Measurements from ENCODE around the gene SERTAD4. TPM values are rescaled to one million over a fixed set of nuclear protein-coding genes. Genes with fewer than 3 reads are reported as not detected.
A peak's percentile ranks its signal among the peaks of the same experiment; 100 is the strongest.

Gene SERTAD4
- total and polyA plus RNA-seq, 4 donors = 1.9 to 7.8 (median 2.7) TPM

DNA sequence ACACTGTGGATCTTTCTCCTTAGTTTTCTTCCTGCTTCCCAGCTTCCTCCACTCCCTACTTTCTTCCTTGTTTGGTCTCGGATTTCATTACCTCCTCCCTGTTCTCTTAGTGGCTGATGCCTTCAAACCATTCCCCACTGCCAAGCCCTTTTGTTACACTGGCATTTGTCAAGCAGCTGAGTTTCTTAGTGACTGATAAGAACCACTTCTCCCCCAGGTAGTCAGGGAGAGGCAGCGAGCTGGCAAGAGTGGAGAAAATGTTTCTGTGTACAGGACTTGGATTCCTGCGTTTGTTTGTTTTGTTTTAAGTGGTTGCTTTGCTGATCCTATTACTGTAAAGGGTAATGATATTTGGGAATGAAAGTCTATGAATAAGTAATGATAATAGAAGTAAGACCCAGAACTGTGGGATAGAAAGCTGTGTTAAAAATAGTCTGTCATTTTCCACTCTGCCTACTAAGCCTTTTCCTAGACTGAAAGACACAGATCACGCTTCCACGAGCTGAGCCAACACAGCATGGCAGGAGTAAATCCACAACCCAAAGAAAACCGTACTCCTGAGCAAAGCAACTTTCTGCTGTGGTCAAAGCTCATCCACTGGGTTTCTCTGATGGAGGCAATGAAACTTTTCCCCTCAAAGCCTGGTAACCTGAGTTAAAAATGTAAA, 10.1 kb upstream of the SERTAD4 start:
- peak overlapping the region in 1 of 2 donors; percentile 76 for H3K27ac ChIP-seq (ENCODE audit: low read depth in 1 of 2, low read length in 1 of 2)
- peak; percentile 39 to 78 (median 55) for DNase-seq
- 44 to 45% methylated on average over 6 of the region's 6 CpGs for WGBS, 2 donors

DNA sequence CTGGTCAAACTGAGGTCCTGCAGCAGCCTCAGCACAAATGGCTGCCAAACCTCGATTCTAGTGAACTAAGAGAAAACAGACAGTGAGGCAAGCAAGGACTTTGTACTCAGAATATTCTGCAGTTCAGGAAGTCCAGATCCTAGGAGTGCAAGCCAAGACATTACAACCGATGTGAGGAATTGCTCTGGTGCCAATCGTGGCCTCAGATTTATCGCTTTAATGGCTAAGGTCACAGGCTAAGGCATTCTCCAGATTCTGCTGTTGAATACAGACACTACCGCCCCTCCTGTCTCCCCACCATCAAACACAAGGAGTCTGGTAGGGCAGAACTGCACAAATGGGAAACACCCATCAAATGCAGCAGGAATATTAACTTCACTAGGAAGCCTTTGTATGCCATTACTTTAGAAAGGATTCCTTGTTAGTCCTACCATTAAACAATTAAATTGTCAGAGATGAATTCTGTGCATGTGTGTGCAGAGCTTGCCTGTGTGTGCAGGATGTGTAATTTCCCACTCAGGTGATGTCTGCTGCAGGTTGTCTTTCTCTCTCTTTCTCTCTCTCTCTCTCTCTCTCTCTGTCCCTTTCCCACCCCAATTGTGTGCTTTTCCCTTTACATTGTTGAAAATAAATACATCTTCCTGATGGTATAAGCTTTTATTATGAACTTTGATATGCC, 9.2 kb upstream of the SERTAD4 start:
- Histone ChIP-seq H3K36me3 (ENCODE audit: control insufficient read depth in 4 of 4, insufficient read depth in 4 of 4, low read length in 4 of 4) (no peaks in the 10 kb centered on the region), H3K4me3 (no peak overlapping the region), H3K27me3 (ENCODE audit: control insufficient read depth in 3 of 3, insufficient read depth in 3 of 3, low read length in 2 of 3) (peaks cover 0 to 7% (median 6%) of the 10 kb centered on the region in 3 donors), H3K9ac (ENCODE audit: insufficient read depth in 1 of 2, low read length in 2 of 2) (no peak overlapping the region), H3K9me3 (ENCODE audit: control insufficient read depth in 4 of 4, insufficient read depth in 3 of 4, low read length in 3 of 4) (no peaks in the 10 kb centered on the region), H3K27ac (ENCODE audit: low read depth in 1 of 2, low read length in 1 of 2) (peak overlapping the region in 1 of 2 donors; percentile 68), H3K4me1 (ENCODE audit: control insufficient read depth in 5 of 5, insufficient read depth in 5 of 5, low read length in 5 of 5) (no peaks in the 10 kb centered on the region)
- no peak for ATAC-seq (ENCODE audit: insufficient read depth, low FRiP score)
- TF ChIP-seq, protein P1, sequence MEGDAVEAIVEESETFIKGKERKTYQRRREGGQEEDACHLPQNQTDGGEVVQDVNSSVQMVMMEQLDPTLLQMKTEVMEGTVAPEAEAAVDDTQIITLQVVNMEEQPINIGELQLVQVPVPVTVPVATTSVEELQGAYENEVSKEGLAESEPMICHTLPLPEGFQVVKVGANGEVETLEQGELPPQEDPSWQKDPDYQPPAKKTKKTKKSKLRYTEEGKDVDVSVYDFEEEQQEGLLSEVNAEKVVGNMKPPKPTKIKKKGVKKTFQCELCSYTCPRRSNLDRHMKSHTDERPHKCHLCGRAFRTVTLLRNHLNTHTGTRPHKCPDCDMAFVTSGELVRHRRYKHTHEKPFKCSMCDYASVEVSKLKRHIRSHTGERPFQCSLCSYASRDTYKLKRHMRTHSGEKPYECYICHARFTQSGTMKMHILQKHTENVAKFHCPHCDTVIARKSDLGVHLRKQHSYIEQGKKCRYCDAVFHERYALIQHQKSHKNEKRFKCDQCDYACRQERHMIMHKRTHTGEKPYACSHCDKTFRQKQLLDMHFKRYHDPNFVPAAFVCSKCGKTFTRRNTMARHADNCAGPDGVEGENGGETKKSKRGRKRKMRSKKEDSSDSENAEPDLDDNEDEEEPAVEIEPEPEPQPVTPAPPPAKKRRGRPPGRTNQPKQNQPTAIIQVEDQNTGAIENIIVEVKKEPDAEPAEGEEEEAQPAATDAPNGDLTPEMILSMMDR (IDR thresholded peaks at IDR 0.05; ENCODE audit: control extremely low read depth, extremely low read depth) = no peak
- DNase-seq = no peak
- WGBS, 2 donors = 49 to 60% methylated on average over 5 of the region's 5 CpGs

More for the DNA sequence above, 10.1 kb upstream of the SERTAD4 start:
- TF ChIP-seq, protein P1 (IDR thresholded peaks at IDR 0.05; ENCODE audit: control extremely low read depth, extremely low read depth) = no peak
- H3K4me3 ChIP-seq = no peak overlapping the region
- no peak overlapping the region for H3K9ac ChIP-seq (ENCODE audit: insufficient read depth in 1 of 2, low read length in 2 of 2)
- peaks cover 0 to 3% (median under 1%) of the 10 kb centered on the region in 3 donors for H3K27me3 ChIP-seq (ENCODE audit: control insufficient read depth in 3 of 3, insufficient read depth in 3 of 3, low read length in 2 of 3)
- H3K9me3 ChIP-seq (ENCODE audit: control insufficient read depth in 4 of 4, insufficient read depth in 3 of 4, low read length in 3 of 4) = no peaks in the 10 kb centered on the region
- H3K36me3 ChIP-seq (ENCODE audit: control insufficient read depth in 4 of 4, insufficient read depth in 4 of 4, low read length in 4 of 4) = no peaks in the 10 kb centered on the region
- H3K4me1 ChIP-seq (ENCODE audit: control insufficient read depth in 5 of 5, insufficient read depth in 5 of 5, low read length in 5 of 5) = no peaks in the 10 kb centered on the region
- ATAC-seq (ENCODE audit: insufficient read depth, low FRiP score) = peak; percentile 83

DNA sequence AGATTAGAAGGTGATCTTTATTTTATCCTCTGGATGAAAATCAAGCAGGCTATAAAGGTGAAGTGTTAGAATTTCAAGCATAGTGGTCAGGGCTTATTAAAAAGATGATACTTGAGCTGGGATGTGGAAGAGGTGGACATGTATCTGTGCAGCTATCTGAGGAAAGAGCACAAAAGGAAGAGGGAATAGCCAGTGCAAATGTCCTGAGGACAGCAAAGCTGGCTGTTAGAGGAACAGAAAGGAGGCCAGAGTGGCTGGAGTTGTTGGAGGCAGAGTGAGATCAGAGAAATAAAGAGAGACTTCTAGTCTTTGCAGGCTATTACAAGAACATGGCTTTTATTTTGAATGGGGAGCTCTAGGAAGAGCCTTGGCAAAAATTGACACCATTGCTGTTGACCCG, 4.4 kb upstream of the SERTAD4 start:
- TF ChIP-seq, protein P1 (IDR thresholded peaks at IDR 0.05; ENCODE audit: control extremely low read depth, extremely low read depth) = no peak
- no peak overlapping the region for H3K4me3 ChIP-seq
- H3K4me1 ChIP-seq (ENCODE audit: control insufficient read depth in 5 of 5, insufficient read depth in 5 of 5, low read length in 5 of 5) = peaks cover 0 to 6% (median 0%) of the 10 kb centered on the region in 5 donors
- peaks cover 0 to 32% (median 31%) of the 10 kb centered on the region in 3 donors for H3K27me3 ChIP-seq (ENCODE audit: control insufficient read depth in 3 of 3, insufficient read depth in 3 of 3, low read length in 2 of 3)
- ATAC-seq (ENCODE audit: insufficient read depth, low FRiP score) (no peak), DNase-seq (no peak)
- WGBS, 2 donors = 72 to 85% methylated on average over 1 of the region's 1 CpG
- no peak overlapping the region for H3K27ac ChIP-seq (ENCODE audit: low read depth in 1 of 2, low read length in 1 of 2)
- no peak overlapping the region for H3K9ac ChIP-seq (ENCODE audit: insufficient read depth in 1 of 2, low read length in 2 of 2)
- H3K36me3 ChIP-seq (ENCODE audit: control insufficient read depth in 4 of 4, insufficient read depth in 4 of 4, low read length in 4 of 4) = no peaks in the 10 kb centered on the region
- H3K9me3 ChIP-seq (ENCODE audit: control insufficient read depth in 4 of 4, insufficient read depth in 3 of 4, low read length in 3 of 4) = no peaks in the 10 kb centered on the region
